HEK293 (cell line): Measurements from ENCODE around the gene ZNF648.

Experiments
- BCL11A ChIP-seq: fragments of 450-650 bp; formaldehyde crosslinking; IDR thresholded peaks from 2 replicates; pipeline ENCODE4 v1.5.1; 2016; ENCODE audit warnings: low read depth, missing biosample characterization, missing genetic modification characterization
- GLIS1 ChIP-seq: fragments of 450-650 bp; formaldehyde crosslinking; IDR thresholded peaks from 2 replicates; pipeline ENCODE4 v1.5.1; 2016; ENCODE audit warnings: missing biosample characterization, missing genetic modification characterization
- IKZF3 ChIP-seq: fragments of 450-650 bp; IDR thresholded peaks from 2 replicates; pipeline ENCODE4 v1.5.0; 2018; ENCODE audit warnings: missing biosample characterization, mild to moderate bottlenecking, missing genetic modification characterization, moderate library complexity
- KLF16 ChIP-seq: fragments of 450-650 bp; formaldehyde crosslinking; IDR thresholded peaks from 2 replicates; pipeline ENCODE4 v1.5.1; 2017; ENCODE audit warnings: missing biosample characterization, missing genetic modification characterization
- PRDM10 ChIP-seq: fragments of 450-650 bp; formaldehyde crosslinking; IDR thresholded peaks from 2 replicates; pipeline ENCODE4 v1.5.1; 2016; ENCODE audit warnings: missing biosample characterization, missing genetic modification characterization
- ZBTB20 ChIP-seq: fragments of 450-650 bp; formaldehyde crosslinking; IDR thresholded peaks from 2 replicates; pipeline ENCODE4 v1.5.1; 2016; ENCODE audit warnings: missing biosample characterization, missing genetic modification characterization
- ZBTB6 ChIP-seq: fragments of 450-650 bp; formaldehyde crosslinking; IDR thresholded peaks from 2 replicates; pipeline ENCODE4 v1.5.1; 2017; ENCODE audit warnings: missing biosample characterization, missing genetic modification characterization
- ZBTB7A ChIP-seq: fragments of 450-650 bp; formaldehyde crosslinking; IDR thresholded peaks from 2 replicates; pipeline ENCODE4 v1.5.1; 2016; ENCODE audit warnings: low read depth, missing biosample characterization, missing genetic modification characterization
- ZBTB8A ChIP-seq: fragments of 450-650 bp; formaldehyde crosslinking; IDR thresholded peaks from 2 replicates; pipeline ENCODE4 v1.5.1; 2016; ENCODE audit warnings: missing biosample characterization, missing genetic modification characterization
- ZEB2 ChIP-seq: fragments of 450-650 bp; formaldehyde crosslinking; IDR thresholded peaks from 2 replicates; pipeline ENCODE4 v1.5.1; 2016; ENCODE audit warnings: missing biosample characterization, missing genetic modification characterization
- ZIC2 ChIP-seq: fragments of 450-650 bp; formaldehyde crosslinking; IDR thresholded peaks from 2 replicates; pipeline ENCODE4 v1.5.1; 2016; ENCODE audit warnings: missing biosample characterization, missing genetic modification characterization
- ZNF121 ChIP-seq: fragments of 450-650 bp; formaldehyde crosslinking; IDR thresholded peaks from 2 replicates; pipeline ENCODE4 v1.5.1; 2016; ENCODE audit warnings: missing biosample characterization, missing genetic modification characterization
- ZNF223 ChIP-seq: fragments of 450-650 bp; formaldehyde crosslinking; IDR thresholded peaks from 2 replicates; pipeline ENCODE4 v1.5.1; 2016; ENCODE audit warnings: missing biosample characterization, missing genetic modification characterization
- ZNF324 ChIP-seq: fragments of 450-650 bp; formaldehyde crosslinking; IDR thresholded peaks from 2 replicates; pipeline ENCODE4 v1.5.1; 2016; ENCODE audit warnings: missing biosample characterization, missing genetic modification characterization
- ZNF335 ChIP-seq: fragments of 450-650 bp; formaldehyde crosslinking; conservative IDR thresholded peaks from 2 replicates; pipeline ENCODE4 v1.5.1; 2016; ENCODE audit warnings: missing biosample characterization, missing genetic modification characterization
- ZNF341 ChIP-seq: fragments of 450-650 bp; formaldehyde crosslinking; IDR thresholded peaks from 2 replicates; pipeline ENCODE4; 2016; ENCODE audit warnings: low read depth, missing biosample characterization, missing genetic modification characterization
- ZNF362 ChIP-seq: fragments of 450-650 bp; formaldehyde crosslinking; IDR thresholded peaks from 2 replicates; pipeline ENCODE4 v1.5.1; 2016; ENCODE audit warnings: missing biosample characterization, missing genetic modification characterization
- ZNF398 ChIP-seq: fragments of 450-650 bp; formaldehyde crosslinking; IDR thresholded peaks from 2 replicates; pipeline ENCODE4 v1.5.1; 2017; ENCODE audit warnings: missing biosample characterization, missing genetic modification characterization
- ZNF580 ChIP-seq: fragments of 450-650 bp; formaldehyde crosslinking; IDR thresholded peaks from 2 replicates; pipeline ENCODE4 v1.5.1; 2016; ENCODE audit warnings: missing biosample characterization, missing genetic modification characterization
- ZNF624 ChIP-seq: fragments of 450-650 bp; formaldehyde crosslinking; IDR thresholded peaks from 2 replicates; pipeline ENCODE4 v1.5.1; 2017; ENCODE audit warnings: missing biosample characterization, missing genetic modification characterization
- ZNF692 ChIP-seq: fragments of 450-650 bp; formaldehyde crosslinking; IDR thresholded peaks from 2 replicates; pipeline ENCODE4 v1.5.1; 2016; ENCODE audit warnings: missing biosample characterization, missing genetic modification characterization
- ZNF843 ChIP-seq: fragments of 450-650 bp; formaldehyde crosslinking; IDR thresholded peaks from 2 replicates; pipeline ENCODE4 v1.5.1; 2016; ENCODE audit warnings: missing biosample characterization, missing genetic modification characterization
- ZSCAN16 ChIP-seq: fragments of 450-650 bp; formaldehyde crosslinking; IDR thresholded peaks from 2 replicates; pipeline ENCODE4 v1.5.1; 2016; ENCODE audit warnings: missing biosample characterization, missing genetic modification characterization
- ZSCAN30 ChIP-seq: fragments of 450-650 bp; IDR thresholded peaks from 2 replicates; pipeline ENCODE4 v1.5.1; 2018; ENCODE audit warnings: missing biosample characterization, mild to moderate bottlenecking, missing genetic modification characterization, moderate library complexity
- ZSCAN5A ChIP-seq: fragments of 450-650 bp; formaldehyde crosslinking; IDR thresholded peaks from 2 replicates; pipeline ENCODE4 v1.5.1; 2016; ENCODE audit warnings: missing biosample characterization, missing genetic modification characterization

The ZNF648 gene

GRCh38 chr1:182029379-182030331 is 31.9 kb downstream of the ZNF648 start (continued):
- TF ChIP-seq PRDM10 (peak; percentile 42; the same call in 1 of the 2 replicates), IKZF3 (tag by site-specific recombination) (peak; percentile 81), ZIC2 (tag by site-specific recombination) (peak; percentile 71), ZSCAN5A (tag by site-specific recombination) (no peak), ZBTB8A (peak; percentile 98), ZNF843 (tag by site-specific recombination) (no peak), GLIS1 (tag by site-specific recombination) (peak; percentile 62; the same call in 1 of the 2 replicates), ZNF341 (peak; percentile 91), KLF16 (tag by site-specific recombination) (peak; percentile 59; the same call in 1 of the 2 replicates), ZNF692 (tag by site-specific recombination) (peak; percentile 19; the same call in 1 of the 2 replicates), ZSCAN16 (no peak), ZEB2 (0 out of 2 replicates have a peak, but pooled peaks have one; percentile 65), BCL11A (tag by site-specific recombination) (0 out of 2 replicates have a peak, but pooled peaks have one; percentile 21), ZNF580 (peak; percentile 65; the same call in 1 of the 2 replicates), ZNF398 (tag by site-specific recombination) (0 out of 2 replicates have a peak, but pooled peaks have one; percentile 13), ZNF324 (tag by site-specific recombination) (0 out of 2 replicates have a peak, but pooled peaks have one; percentile 23), ZBTB6 (tag by site-specific recombination) (0 out of 2 replicates have a peak, but pooled peaks have one; percentile 12), ZNF624 (tag by site-specific recombination) (no peak), ZNF335 (peak; percentile 76), ZNF362 (no peak), ZNF121 (no peak), ZSCAN30 (tag by site-specific recombination) (peak; percentile 83; the same call in 1 of the 2 replicates), ZNF223 (tag by site-specific recombination) (0 out of 2 replicates have a peak, but pooled peaks have one; percentile 21), ZBTB7A (tag by site-specific recombination) (no peak), ZBTB20 (tag by site-specific recombination) (peak; percentile 58)
